Measurements from ENCODE around the gene SOS1.
"Not testable (repeated sequence)": the region's sequence is repeated elsewhere in the genome, so short reads cannot be mapped to it uniquely, and the experiment has no call there.

Gene SOS1

DNA sequence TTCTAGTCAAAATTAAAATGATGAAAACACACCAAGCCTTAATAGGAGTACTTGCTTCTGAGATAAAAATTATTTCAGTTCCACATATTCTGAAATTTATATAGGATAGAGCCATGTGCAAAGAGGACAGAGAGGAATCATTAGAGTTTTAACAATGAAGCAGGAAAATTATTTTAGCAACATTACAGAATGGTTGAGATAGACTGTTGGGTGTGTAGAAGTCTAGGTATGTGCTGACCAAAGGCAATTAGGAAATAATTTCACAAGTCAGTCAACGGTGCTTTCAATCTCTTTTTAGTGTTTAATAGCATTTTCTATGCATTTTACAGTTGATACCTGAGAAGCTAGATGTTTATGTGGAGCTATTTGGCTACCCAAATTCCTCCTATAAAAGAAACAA, 25.2 kb downstream of the SOS1 start:
- no peak for DNase-seq

DNA sequence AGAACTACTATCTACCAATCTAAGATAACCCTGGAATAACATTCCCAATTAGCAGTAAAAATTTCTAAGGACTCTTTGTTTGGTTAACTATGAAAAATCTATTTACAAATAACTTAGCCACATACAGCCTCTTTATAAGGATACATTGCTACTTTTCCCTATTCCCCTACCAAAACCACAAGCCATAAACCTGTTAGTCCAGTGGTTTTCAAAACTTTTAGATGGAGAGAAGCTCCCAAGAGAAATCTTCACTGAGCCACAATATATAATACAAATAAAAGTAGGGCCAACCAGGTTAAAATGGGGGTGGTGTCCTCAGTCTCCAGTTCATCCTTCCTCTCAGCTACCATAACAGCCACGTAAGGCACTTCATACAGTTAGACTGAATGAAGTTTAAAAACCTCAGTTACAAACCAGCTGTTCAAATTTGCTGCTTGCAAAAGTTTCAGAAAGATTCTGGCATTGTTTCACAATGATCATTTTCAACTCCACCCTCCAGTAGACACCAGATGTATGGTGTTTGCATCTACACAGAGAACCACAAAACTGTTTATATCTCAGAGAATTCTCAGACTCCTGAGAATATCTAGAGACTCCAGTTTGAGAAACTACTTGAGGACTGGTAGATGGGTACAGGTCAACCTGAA, 26.0 kb downstream of the SOS1 start:
- DNase-seq = no peak

DNA sequence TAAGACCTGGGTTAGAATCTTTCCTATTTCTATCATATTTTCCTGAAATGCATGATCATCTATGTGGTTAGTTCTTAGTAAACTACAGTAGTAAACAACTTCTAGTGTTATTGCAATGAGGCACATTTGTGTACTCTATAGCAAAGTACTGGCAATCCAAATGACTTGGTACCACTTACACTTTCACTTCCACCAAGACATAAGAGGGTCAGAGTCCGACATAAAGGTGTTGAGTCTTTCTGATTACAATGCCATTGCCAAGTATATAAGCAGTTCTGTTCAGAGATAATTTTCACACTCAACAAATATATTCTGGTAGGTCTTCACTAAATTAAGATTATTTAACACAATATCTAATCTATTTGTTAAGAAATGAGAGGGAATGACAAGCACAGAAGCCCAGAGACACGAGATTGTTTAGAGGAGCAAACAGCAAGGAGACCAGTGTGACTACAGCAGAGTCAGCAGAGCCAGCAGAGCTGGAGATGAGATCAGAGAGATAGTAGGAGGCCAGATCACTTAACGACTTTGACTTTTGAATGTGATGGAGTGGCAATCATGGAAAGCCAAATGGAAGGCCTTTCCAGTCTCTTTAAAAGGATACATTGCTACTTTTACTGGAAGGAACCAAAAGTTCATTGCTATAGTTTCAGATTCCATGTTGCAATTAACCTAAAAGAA, 27.5 kb downstream of the SOS1 start:
- DNase-seq = no peak

DNA sequence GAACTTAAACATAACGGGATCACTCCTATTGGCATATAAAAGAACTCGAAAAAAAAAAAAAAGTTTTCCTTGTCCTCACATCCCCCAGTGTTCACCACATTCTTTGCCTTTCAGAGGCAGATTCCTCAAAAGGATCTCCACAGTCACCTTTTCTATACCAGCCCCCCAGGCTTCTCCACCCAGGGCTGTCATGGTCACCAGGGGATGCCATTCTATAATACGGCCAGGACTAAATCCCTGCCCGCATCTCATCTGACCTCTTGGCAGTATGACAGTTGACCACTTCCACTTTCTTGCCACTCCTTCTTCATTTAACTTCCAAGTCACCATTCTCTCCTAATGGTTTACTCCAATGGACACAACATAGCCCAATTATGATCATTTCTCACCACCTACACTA, 29.3 kb downstream of the SOS1 start:
- DNase-seq = no peak

DNA sequence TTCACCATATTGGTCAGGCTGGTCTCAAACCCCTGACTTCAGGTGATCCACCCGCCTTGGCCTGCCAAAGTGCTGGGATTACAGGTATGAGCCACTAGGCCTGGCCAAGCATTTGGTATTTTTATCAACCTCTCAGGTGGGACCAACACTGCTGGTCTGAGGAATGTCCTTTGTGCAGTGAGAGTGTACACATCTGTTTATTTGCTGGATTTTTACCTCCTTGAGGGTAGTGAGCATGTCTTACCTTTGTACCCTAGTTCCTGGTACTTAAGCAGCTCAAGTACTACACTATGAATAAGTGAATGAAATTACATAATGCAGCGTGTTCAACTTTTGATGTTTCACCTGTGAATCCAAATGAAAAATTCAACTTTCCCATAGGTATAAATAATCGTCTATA, 29.8 kb downstream of the SOS1 start:
- no peak for DNase-seq

DNA sequence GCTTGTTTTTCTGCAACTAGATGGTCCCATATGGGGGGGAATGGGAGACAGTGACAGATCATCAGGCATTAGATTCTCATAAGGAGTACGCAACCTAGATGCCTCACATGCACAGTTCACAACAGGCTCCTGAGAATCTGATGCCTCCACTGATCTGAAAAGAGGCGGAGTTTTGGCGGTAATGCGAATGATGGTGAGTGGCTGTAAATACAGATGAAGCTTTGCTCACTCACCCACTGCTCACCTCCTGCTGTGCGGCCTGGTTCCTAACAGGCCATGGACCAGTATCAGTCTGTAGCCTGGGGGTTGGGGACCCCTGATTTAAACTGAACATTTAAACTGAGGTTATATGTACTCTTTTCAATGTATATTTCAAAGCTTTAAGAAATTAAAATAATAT, 40.7 kb downstream of the SOS1 start:
- no peak for DNase-seq

DNA sequence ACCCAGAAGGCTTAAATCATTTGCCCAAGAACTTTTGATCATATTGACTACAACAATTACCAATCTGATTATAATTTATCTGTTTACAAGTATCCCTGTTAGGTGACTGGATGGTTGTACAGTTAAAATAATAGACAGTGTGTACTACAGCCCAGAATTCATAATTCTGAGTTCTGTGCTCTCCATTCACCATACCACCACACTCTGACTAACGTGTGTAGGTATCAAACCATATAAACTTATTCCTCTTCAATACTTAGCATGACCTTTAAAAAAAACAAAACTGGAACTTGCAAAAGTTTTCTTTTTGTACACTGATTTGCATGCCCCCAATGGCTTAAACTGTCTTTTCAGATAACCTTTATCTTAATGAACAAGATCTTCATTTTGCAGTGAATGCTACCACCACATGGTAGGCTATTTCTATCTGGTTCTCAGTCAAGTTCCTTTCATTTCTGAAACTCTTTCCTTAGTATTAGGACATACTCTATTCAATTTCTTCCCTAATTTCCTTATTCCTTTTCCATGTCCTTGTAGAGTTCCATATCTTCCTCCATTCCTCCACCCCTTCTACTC, 50.9 kb downstream of the SOS1 start:
- DNase-seq = no peak

DNA sequence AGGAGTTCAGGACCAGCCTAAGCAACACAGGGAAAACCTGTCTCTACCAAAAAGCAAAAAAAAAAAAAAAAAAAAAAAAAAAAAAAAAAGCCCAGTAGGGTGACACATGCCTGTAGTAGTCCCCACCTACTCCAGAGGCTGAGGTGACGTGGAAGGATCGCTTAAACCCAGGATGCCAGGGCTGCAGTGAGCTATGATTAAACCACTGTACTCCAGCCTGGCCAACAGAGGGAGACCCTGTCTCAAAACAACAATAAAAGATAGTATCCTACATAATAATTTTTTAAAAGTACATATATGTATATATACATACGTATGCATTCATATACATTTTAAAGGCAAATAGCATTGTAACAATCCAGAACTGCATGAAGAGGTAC, 51.7 kb downstream of the SOS1 start:
- no peak for DNase-seq

DNA sequence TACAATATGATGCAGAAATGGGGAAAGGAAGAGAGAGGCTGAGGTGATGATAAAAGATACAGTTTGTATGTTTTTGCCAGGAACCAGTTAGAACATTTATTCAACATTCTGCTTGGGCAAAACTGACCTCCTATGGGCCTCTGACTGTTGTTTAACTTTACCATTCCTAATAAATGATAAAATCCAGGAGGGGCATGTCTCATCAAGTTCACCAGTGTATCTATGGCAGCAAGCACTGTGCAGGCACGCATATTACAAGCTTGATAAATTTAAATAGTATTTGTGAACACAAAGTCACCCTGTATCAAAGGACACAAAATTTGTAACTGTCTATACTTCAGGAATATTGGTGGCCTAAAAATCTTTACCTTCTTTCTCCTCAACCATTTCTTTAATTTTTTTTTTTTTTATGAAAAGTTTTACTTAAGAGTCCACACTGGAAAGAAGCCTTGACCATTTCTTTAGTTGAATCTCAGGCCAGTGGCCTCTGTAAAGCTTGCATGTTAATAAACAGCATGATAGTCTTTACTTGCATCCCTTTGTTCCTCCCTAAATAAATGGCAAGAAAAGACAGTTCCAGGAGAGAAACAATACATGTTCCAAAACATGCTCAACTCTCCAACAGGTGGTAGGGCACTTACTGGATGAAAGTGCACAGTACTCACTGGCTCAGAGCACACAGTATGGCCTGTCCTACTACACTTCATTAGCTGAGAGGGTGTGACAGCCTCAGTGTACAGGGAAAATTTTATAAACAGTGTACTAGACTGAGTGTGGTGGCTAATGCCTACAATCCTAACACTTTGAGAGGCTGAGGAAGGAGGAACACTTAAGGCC, 52.3 kb downstream of the SOS1 start:
- DNase-seq = no peak

DNA sequence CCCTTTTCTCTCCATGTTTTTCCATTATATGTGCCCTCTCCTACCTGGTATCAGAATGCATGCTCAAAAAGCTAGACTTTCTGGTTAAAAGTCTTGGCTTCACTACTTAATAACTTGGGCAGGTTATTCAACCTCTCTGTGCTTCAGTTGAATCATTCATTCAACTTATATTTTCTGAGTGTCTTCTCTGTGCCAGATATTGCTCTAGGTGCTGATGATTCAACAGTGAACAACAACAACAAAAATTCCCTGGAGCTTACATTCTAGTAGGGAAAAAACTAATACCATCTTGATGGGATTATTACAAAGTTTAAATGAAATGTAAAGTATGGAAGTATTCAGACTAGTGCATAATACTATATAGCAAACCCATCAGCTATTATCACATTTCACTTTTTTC, 55.2 kb downstream of the SOS1 start:
- no peak for DNase-seq

DNA sequence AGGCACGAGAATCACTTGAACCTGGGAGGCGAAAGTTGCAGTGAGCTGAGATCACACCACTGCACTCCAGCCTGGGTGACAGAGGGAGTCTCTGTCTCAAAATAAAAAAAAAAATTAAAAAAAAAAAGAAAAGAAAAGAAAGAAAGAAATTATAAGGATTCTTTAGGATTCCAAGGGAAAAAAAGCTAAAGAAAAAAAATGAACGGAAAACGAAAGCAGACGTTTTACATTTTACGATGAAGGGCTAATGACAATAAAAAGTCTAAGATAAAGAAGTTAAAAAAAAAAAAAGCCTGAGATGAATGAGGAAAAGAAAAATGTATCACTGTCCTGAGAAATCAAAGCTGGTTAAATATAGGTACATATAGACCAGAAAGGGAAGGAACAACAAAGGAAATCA, 58.5 kb downstream of the SOS1 start:
- DNase-seq = no peak

DNA sequence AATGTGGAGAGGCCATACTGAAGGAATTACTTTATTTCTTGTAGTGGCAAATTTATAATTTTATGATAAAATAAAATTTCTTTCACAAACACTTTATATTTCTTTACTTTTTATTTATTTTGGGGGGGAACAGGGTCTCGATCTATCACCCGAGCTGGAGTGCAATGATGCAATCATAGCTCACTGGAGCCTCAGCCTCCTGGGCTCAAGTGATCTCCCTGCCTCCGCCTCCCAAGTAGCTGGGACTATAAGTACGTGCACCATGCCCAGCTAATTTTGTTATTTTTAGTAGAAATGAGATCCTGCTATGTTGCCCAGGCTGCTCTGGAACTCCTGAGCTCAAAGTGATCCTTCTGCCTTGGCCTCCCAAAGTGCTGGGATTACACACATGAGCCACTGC, 59.6 kb downstream of the SOS1 start:
- no peak for DNase-seq

DNA sequence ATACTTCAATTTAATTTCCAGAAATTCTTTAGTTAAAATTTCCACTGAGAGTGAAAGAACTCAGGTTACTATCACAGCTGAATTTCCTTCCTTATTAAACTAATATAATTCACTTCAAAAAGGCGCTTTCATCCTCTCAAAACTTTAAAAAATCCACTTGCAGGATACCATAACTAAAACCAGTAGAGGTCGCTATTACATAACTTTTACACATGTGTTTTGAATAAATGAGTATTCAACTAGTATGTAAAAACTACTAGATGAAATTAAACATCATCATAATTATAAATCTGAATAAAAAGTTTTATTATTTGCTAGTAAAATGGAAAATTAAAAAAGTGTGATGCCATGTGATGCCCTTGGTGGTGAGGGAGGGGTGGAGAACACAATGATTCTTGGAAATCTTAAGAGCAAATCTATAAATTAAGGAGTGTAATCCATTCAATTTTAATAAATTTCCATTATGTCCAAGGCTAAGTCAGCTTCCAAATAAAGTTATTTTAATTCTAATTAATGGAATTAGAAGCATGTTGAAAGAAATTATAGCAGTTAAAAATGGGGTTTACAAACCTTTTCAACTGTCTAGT, 61.4 kb downstream of the SOS1 start:
- peak; percentile 22 for DNase-seq

DNA sequence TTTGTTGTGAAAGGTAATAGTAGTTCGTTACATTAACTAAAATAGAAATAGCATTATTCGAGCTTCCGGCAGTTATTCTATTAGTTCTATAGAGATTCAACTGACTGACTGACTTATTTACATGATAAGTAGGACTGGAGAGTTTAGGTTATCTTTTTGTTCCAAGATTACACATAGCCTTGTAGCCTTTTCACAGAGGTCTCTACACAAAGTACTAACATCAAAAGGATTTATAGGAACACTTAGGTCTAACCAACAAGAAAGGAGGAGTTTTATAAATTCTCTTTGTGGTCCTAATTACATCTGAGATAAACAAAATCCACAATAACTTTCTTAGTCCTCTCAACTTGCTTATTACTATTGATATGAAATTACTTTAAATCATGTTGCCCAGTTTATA, 62.8 kb downstream of the SOS1 start:
- no peak for DNase-seq

DNA sequence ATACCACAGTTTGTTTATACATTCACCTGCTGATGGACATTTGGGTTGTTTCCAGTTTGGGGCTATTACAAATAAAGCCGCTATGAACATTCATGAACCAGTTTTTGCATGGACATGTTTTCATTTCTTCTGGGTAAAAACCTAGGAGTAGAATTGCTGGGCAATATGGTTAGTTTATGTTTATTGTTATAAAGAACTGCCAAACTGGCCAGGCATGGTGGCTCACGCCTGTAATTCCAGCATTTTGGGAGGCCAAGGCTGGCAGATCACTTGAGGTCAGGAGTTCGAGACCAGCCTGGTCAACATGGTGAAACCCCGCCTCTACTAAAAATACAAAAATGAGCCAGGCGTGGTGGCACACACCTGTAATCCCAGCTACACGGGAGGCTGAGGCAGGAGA, 68.2 kb downstream of the SOS1 start:
- not testable (repeated sequence) for DNase-seq

DNA sequence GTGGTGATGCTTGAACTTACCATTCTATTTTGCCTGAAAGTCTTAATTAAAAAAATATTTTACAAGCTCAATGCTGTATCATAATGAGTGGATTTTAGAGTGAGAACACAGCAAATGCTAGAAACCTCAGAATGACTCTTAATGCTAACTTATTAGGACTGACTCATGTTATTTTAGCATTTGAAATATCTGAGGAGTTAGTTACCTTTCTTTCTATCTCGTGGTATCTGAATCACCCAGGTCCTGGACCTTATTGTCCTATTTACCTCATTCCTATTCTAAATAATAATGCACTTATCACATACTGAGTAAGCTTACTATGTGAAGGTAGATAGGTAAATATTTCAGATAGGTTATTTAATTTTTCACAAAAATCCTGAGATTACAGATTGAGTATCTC, 70.7 kb downstream of the SOS1 start:
- DNase-seq = no peak

DNA sequence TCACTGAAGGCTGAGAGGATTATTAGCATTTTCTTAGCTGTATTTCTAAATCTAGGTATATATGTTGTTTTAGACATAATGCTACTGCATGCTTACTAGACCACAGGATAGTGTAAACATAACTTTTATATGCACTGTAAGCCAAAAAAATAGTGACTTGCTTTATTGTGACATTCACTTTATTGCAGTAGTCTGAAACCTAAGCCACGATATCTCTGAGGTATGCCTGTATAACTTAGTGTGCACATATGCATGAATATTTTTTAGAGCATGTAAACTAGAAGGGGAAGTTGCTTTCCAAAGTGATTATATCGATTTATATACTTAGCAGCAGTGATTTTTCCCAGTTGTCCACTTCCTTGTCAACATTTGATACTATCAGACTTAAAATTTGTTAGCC, 81.8 kb downstream of the SOS1 start:
- DNase-seq = no peak

DNA sequence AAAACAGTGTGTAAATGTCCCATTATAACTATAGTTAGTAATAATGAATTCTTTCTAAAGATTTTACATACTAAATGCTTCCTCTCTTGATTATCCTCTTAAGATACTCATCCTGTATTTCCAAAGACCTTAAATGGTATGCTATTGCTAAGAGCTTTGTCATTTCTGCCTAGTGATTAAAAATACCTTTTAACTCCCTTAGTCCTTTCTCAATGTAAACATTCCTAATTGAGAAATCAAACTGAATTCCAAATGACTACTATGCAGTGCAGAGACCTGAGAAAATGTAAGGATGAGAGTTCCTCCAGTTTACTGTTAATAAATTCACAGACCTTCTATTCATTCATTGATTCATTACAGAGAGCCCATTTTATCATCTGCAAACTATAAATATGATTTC, 86.9 kb downstream of the SOS1 start:
- DNase-seq = no peak

DNA sequence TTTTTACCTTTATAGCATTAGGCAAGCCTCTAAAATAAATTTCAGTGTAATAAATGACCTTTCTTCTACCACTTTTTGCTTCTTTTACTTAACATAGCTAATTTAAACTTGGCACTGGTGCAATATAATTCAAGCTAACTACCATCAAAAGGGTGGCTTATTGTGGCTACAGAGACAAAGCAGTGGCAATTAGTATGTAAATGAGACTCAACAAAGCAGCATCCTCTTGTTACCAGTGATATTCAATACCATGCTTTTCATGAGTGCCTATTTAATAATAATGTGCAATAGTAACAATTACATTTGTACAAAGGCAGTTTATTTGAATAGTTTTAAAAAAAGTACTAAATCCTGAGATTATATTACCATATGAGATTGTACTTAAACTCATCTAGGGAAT, 93.4 kb downstream of the SOS1 start:
- DNase-seq = no peak

DNA sequence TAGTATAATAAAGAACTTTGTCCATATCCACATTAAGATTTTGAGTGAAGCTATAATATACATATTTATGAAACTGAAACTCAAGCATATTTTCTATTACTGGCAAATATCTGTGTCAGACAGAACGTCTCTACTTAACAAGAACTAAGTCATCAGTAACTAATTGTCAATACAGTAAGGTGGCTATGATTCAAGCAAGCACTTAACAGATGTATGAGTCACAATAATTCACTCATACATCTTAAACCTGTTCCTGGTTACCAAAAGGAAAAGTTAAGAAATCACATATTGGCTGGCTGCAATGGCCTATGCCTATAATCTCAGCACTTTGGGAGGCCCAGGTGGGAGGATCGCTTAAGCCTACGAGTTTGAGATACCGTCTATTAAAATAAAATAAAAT, 96.0 kb downstream of the SOS1 start:
- DNase-seq = no peak

DNA sequence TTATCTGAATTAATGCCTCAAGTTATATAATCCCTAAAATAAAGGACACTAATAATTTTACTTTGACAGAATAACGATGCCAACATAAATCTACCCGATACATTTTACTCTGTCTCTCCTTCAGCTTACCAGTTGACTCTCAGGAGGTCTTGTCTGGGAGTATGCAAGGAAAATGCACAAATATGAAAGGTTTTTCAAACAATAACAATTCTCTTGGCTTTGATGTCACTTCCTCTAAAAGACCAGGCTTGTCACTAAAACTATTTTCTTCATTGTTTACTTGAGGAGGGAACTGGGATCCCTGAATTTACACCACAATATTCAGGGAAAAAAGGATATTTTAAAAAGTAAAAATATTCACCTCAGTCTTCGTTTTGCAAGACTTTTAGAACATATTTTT, 97.2 kb downstream of the SOS1 start:
- no peak for DNase-seq

DNA sequence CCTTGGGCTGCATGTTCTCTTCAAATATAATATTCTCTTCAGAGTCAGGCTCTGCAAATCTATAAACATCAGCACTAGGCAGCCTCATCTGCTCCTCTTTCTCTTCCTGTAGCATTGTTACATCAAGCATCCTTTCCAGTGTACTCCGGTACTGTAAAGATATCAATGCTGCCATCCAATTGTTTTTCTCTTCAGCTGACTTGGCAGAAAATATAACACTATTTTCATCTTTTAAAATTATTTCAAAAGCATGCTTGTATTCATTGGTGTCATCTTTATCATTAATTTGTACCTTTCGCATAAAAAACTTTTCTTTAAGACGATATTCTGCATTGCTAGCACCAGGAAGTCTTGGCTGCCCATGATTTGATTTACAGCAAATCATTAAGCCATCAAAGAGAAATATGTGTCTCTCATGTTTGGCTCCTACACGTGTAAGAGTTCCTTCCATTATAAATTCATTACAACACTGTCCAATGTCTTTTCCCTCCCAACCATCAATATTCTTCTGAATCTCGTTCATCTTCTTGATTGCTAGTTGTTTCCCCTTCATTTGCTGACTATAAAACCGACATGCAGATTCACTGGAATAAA, 98.1 kb downstream of the SOS1 start:
- no peak for DNase-seq

DNA sequence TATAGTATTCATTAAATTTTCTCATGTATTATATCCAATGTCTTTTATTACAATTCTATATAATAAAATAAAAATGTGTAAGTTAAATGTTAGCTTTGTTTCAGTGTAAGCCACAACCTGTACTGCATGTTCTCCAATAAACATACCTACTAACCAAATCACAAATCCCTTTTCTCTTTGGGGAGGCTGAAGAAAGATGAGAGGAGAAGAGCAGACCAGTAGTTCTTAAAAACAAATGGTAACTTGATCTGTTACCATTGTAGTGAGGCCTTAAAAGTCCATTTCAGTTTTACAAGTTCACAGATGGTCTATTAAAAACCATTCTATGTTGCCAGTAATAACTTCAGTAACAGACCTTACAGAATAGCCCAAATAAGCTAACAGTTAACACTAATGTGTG, 100.5 kb downstream of the SOS1 start:
- DNase-seq = no peak

All from SHP77 treated with DMSO at 0.1 percent for 48 hours (cell line).